Heart right ventricle (tissue), 16 donors: ENCODE results near the gene ABHD15. TPM values are rescaled to one million over a fixed set of nuclear protein-coding genes. Genes with fewer than 3 reads are reported as not detected.

Experiments used
- ATAC-seq, 8 donors: fragments of 200-7000 bp; cut with Tn5 transposase; one replicate each; pipeline ENCODE4 v1.9.1; 2020; ENCODE audit warnings: mild to moderate bottlenecking in 8 of 8, moderate library complexity in 8 of 8, moderate number of reproducible peaks in 1 of 8
- DNase-seq, 2 donors: peaks; one replicate each; pipeline ENCODE4 v3.0.0-alpha.2; 2020
- H3K27ac ChIP-seq, 10 donors: fragments of 200-600 bp; sonication (generic) in 2 of 10; one replicate each; pipeline versions ENCODE4 v1.5.0 to v1.8.0; 2020 to 2022; ENCODE audit warnings: mild to moderate bottlenecking in 3 of 10
- H3K27me3 ChIP-seq, 7 donors: fragments of 200-600 bp; one replicate each; pipeline ENCODE4 v1.8.0; 2021 to 2022; ENCODE audit warnings: mild to moderate bottlenecking in 2 of 7
- H3K36me3 ChIP-seq, 9 donors: fragments of 200-600 bp; sonication (generic) in 1 of 9; one replicate each; pipeline versions ENCODE4 v1.5.0 to v1.8.0; 2020 to 2022; ENCODE audit warnings: mild to moderate bottlenecking in 2 of 9
- H3K4me1 ChIP-seq, 9 donors: fragments of 200-600 bp; sonication (generic) in 1 of 9; one replicate each; pipeline versions ENCODE4 v1.5.0 to v1.8.0; 2020 to 2022; ENCODE audit warnings: mild to moderate bottlenecking in 4 of 9
- H3K4me3 ChIP-seq, 10 donors: fragments of 200-600 bp; sonication (generic) in 2 of 10; one replicate each; pipeline versions ENCODE4 v1.5.0 to v1.8.0; 2020 to 2022; ENCODE audit warnings: mild to moderate bottlenecking in 7 of 10, moderate library complexity in 2 of 10
- H3K9me3 ChIP-seq, 11 donors: fragments of 200-600 bp in 10 of 11; sonication (generic) in 2 of 11; one replicate each; pipeline versions ENCODE4 v1.5.0 to v1.8.0; 2013 to 2022; ENCODE audit warnings: mild to moderate bottlenecking in 2 of 11, control low read depth in 1 of 11, moderate library complexity in 1 of 11
- WGBS, 2 donors: extraction: QIAGEN DNeasy Blood & Tissue Kit; methylation state at CpG; one replicate each; pipeline ENCODE4 v1.1.7; 2013; ENCODE audit warnings: inconsistent platforms in 1 of 2; 5-methylcytosine and 5-hydroxymethylcytosine counted together
- intact Hi-C, 10 donors: fragments of 100-400 bp; cut with DNase I; formaldehyde crosslinking; loops; one replicate each; pipeline versions ENCODE4 v1.11.1 to v1.14.2; 2022
- polyA plus RNA-seq, 2 donors: library from polyadenylated mRNA; stranded (reverse); fragments of 200-250 nt; gene quantifications; one replicate each; pipeline ENCODE4 v1.2.3, GENCODE V29; 2013
- total RNA-seq, 10 donors: library from RNA; stranded (reverse); fragmentation: NEBNext Ultra II Directional in 3 of 10; extraction: Animal tissue kit (Norgen Biotek cat#: 25700) in 3 of 10; gene quantifications; one replicate each; pipeline versions ENCODE4 v1.2.1 to v1.2.4, GENCODE V29; 2021 to 2023
- TF ChIP-seq, protein P1 (sequence below), 9 donors: fragments of 200-600 bp; sonication (generic) in 2 of 9; IDR thresholded peaks; one replicate each; pipeline versions ENCODE4 v1.5.0 to v1.8.0; 2021 to 2022; ENCODE audit warnings: antibody characterized with exemption in 9 of 9, mild to moderate bottlenecking in 5 of 9, moderate library complexity in 1 of 9
- donor health status: Arrhythmogenic right ventricular cardiomyopathy.
- donor health status: ischemic (EF 13 %, LVEDD 7.1; RV severe dilation, severe dysfunction).
- donor health status: healthy with polysubstance abuse.
- donor health status: DM: no; HTN: yes; CAD: no.
- donor health status: DM: no; HTN: no; CAD: no.
- donor health status: ischemic (EF 25% LVEDD 6.9; RV normal size, moderate dysfunction).
- donor health status: ischemic (EF 25% LVEDD 5.7; RV mildly dilated, moderate dysfunction).
- donor health status: healthy.
- donor health status: DM: yes; HTN: yes; CAD: no.
- donor health status: Ischemic cardiomyopathy.
- donor health status: ischemic (EF 35%, LVEDD 5.7; RV mildly dilated, moderate dysfunction).
- donor health status: nonischemic (EF 11% LVEDD 7.7; RV severe dilation, severe dysfunction).
- donor health status: DM: yes; HTN: yes; CAD: no.
- donor health status: PGD.
- donor health status: ischemic (EF 29% LVEDD 5.4; RV normal size, mild dysfunction).
- donor health status: nonischemic (EF 23%, LVEDD 6.1; RV moderate dilation, normal function).

Gene ABHD15
- total and polyA plus RNA-seq, 12 donors: 3.5 to 9.0 (median 5.6) TPM

DNA sequence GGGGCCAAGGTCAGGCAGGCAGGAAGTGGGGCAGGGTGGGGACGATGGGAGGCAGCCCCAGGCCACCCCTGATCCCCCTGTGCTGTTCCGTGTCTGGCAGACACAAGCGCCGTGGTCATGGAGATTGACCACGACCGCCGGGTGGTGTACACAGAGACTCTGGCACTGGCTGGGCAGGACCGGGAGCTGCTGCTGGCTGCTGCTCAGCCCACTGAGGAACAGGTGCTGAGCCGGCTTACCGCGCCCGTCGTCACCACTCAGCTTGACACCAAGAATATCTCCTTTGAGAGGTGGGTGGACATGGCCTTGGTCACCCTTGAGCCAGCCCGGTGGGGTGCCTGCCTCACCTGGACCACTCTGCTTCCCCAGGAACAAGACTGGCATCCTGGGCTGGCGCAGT lies 42.1 kb upstream of the ABHD15 start:
- Histone ChIP-seq H3K36me3 (peaks cover 0 to 11% (median 0%) of the 10 kb centered on the region in 9 donors), H3K9me3 (no peaks in the 10 kb centered on the region), H3K4me1 (peaks cover 5 to 16% (median 13%) of the 10 kb centered on the region in 9 donors), H3K4me3 (no peak overlapping the region), H3K27ac (no peak overlapping the region), H3K27me3 (peaks cover 0 to 13% (median 0%) of the 10 kb centered on the region in 7 donors)
- TF ChIP-seq, protein P1, sequence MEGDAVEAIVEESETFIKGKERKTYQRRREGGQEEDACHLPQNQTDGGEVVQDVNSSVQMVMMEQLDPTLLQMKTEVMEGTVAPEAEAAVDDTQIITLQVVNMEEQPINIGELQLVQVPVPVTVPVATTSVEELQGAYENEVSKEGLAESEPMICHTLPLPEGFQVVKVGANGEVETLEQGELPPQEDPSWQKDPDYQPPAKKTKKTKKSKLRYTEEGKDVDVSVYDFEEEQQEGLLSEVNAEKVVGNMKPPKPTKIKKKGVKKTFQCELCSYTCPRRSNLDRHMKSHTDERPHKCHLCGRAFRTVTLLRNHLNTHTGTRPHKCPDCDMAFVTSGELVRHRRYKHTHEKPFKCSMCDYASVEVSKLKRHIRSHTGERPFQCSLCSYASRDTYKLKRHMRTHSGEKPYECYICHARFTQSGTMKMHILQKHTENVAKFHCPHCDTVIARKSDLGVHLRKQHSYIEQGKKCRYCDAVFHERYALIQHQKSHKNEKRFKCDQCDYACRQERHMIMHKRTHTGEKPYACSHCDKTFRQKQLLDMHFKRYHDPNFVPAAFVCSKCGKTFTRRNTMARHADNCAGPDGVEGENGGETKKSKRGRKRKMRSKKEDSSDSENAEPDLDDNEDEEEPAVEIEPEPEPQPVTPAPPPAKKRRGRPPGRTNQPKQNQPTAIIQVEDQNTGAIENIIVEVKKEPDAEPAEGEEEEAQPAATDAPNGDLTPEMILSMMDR (IDR thresholded peaks at IDR 0.05): no peak
- WGBS, 2 donors: 91% methylated on average over 15 of the region's 15 CpGs
- ATAC-seq: no peak
- no peak for DNase-seq
- intact Hi-C loops: no loop called here

DNA sequence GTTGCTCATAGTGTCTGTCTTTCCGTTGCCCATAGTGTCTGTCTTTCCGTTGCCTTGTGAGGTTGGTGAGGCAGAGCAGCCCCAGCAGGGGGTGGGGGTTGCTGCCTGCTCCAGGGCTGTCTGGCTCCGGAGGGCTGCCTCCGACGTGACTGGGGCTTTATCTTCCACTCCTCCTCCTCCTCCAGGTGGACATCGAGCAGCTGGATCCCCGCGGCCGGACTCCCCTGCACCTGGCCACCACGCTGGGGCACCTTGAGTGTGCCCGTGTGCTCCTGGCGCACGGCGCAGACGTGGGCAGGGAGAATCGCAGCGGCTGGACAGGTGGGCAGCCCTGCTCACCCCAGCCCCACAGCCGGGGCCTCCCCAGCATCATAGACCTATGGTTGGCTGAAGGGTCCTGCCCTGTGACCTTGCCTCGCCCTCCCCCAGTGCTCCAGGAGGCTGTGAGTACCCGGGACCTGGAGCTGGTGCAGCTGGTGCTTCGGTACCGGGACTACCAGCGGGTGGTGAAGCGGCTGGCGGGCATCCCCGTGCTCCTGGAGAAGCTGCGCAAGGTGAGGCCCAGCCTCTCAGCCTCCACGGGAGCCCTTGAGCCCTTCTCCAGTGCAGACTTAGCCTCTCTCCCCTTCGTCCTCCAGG lies 40.8 kb upstream of the ABHD15 start:
- peak in 1 of 8 donors; percentile 14 for ATAC-seq
- peaks cover 0 to 4% (median 0%) of the 10 kb centered on the region in 7 donors for H3K27me3 ChIP-seq
- H3K9me3 ChIP-seq: no peaks in the 10 kb centered on the region
- no peak overlapping the region for H3K4me3 ChIP-seq
- H3K4me1 ChIP-seq: peaks cover 0 to 8% (median under 1%) of the 10 kb centered on the region in 9 donors
- H3K36me3 ChIP-seq: peaks cover 0 to 11% (median 0%) of the 10 kb centered on the region in 9 donors
- TF ChIP-seq, protein P1 (IDR thresholded peaks at IDR 0.05): no peak
- 88 to 89% methylated on average over 28 to 29 of the region's 29 CpGs for WGBS, 2 donors
- intact Hi-C loops: no loop called here
- no peak overlapping the region for H3K27ac ChIP-seq
- DNase-seq: no peak

DNA sequence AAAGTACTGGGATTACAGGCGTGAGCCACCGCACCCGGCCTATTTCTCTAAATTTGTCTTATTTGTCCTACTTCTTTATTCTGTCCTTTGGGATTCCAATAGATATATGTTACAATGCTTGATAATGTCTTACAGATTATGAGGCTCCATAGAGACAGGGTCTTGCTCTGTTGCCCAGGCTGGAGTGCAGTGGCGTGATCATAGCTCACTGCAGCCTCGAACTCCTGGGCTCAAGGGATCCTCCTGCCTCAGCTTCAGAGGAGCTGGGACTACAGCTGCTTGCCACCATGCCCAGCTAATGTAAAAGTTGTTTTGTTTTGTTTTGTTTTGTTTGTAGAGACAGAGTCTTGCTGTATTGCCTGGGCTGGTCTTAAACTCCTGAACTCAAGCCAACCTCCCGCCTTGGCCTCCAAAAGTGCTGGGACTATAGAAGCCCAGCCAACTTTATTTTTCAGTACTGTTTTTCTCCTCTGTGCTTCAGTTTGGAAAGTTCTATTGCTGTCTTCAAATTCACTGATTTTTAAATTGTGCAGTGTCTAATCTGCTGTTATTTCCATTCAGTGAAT lies 36.4 kb upstream of the ABHD15 start:
- ATAC-seq: no peak
- Histone ChIP-seq H3K36me3 (no peaks in the 10 kb centered on the region), H3K4me3 (no peak overlapping the region), H3K27ac (no peak overlapping the region), H3K9me3 (no peaks in the 10 kb centered on the region), H3K27me3 (no peaks in the 10 kb centered on the region), H3K4me1 (peaks cover 0 to 6% (median 0%) of the 10 kb centered on the region in 9 donors)
- TF ChIP-seq, protein P1 (IDR thresholded peaks at IDR 0.05): no peak
- no peak for DNase-seq
- intact Hi-C loops: no loop called here
- WGBS, 2 donors: 86 to 89% methylated on average over 6 of the region's 6 CpGs

DNA sequence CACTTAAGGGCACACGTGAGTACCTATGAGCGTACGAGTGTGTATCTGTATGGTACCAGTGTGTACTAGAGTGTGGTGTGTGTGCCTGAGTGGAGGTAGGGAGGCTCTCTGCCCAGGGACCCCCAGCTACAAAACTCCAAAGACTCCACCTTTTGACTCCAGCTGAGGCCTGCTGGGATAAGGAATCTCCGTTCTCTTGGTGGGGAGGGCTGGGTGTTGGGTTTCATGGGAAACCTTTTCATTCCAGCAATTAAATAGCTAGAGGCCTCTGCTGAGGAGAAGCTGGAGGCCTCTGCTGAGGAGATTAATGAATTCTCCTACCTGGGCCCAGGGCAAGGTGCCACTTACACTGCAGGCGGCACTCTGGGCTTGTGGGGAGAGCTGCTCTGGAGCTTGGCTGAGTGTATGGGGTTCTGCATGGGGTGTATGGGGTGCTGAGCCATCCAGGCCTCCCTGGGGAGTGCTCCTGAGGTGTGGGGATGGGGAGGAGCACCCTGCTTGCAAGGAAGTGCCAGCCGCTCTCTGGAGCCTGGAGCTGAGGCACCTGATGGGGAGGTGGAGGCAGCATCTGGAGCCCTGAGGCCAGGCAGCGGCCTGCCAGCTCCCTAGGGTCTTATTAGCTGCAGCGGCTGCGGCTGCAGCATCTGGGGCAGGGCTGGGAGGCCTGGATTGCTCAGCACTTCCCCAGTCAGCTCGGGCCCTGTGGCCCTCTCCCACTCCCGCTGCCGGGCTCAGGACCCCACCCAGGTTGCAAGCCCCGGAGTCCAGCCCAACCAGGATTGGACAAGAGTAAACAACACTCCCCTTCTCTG lies 30.7 kb upstream of the ABHD15 start:
- 64 to 73% methylated on average over 13 of the region's 13 CpGs for WGBS, 2 donors
- Histone ChIP-seq H3K4me1 (peaks cover 6 to 50% (median 28%) of the 10 kb centered on the region in 9 donors), H3K9me3 (no peaks in the 10 kb centered on the region), H3K4me3 (no peak overlapping the region), H3K36me3 (no peaks in the 10 kb centered on the region), H3K27me3 (peaks cover 0 to 15% (median 0%) of the 10 kb centered on the region in 7 donors), H3K27ac (peak overlapping the region in 2 of 10 donors; percentile 3 to 9)
- TF ChIP-seq, protein P1 (IDR thresholded peaks at IDR 0.05): no peak
- DNase-seq (peak in 1 of 2 donors; percentile 4), ATAC-seq (no peak)
- intact Hi-C loops: no loop called here
